Stimulated activated memory B cell treated with anti-CD40 and anti-IgM and Interleukin-4, amounts not matched to agents 10 μg/mL and 1 μg/mL and 100 μg/mL, for 72 hours (primary cell): ENCODE data around the gene LAPTM5.

Experiments
- ATAC-seq: fragments of 150-1000 bp; cut with Tn5 transposase; 2 replicates; pipeline ENCODE4 v1.10.0; 2021
- H3K27ac Mint-ChIP-seq: one replicate; pipeline ENCODE4 v1.8.0; 2022; ENCODE audit warnings: mild to moderate bottlenecking, mixed read lengths
- H3K27me3 Mint-ChIP-seq: one replicate; pipeline ENCODE4 v1.8.0; 2022; ENCODE audit warnings: mixed read lengths
- H3K36me3 Mint-ChIP-seq: one replicate; pipeline ENCODE4 v1.8.0; 2022; ENCODE audit warnings: mixed read lengths
- H3K4me1 Mint-ChIP-seq: one replicate; pipeline ENCODE4 v1.8.0; 2022; ENCODE audit warnings: mixed read lengths
- H3K4me3 Mint-ChIP-seq: one replicate; pipeline ENCODE4 v1.8.0; 2022; ENCODE audit warnings: mild to moderate bottlenecking, moderate library complexity, mixed read lengths
- H3K9me3 Mint-ChIP-seq: one replicate; pipeline ENCODE4 v1.8.0; 2022; ENCODE audit warnings: mixed read lengths

Gene LAPTM5

DNA sequence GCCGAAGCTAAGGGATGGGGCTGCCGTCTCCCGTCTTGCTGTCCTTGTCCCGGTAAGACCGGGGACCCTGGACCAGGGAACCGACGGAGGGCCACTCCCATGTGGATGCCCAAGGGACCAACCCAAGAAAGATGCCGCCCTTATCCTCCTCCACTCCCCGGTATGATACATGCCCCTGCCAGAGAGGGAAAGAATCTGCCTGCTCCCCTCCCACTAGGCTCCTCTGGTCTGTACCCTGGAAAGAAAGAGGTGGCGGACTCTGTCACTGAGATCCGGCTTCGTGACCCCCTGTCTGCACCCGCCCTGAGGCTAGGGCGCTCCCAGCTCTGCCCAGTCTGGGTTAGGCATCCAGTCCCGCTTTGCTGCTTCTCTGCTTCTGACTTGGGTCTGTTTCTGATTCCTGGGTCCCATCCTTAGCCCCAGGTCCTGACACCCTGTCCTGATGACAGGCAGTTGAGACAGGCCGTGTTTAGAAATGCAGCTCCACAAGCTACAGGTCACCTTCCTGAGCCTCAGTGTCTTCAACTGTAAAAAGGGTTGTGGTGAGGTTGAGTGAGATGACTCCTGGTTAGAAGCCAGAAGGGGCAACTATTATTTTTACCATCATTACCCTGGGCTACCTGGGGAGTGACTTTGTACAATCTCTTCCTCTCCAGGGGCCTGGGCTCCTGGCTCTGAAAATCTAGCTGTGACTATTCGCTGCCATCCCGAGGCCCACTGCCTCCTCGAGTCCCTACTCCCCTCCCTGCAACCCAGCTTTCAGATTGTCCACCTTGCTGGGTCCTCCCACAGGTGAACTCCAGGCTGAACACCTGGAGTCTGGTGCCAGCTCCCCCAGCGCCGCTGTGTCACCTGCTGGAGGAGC is 37.9 kb downstream of the LAPTM5 start:
- Mint-ChIP-seq H3K9me3 (peaks cover 3% of the 10 kb centered on the region), H3K4me3 (peak overlapping the region; percentile 97), H3K4me1 (peaks cover 53% of the 10 kb centered on the region), H3K36me3 (no peaks in the 10 kb centered on the region), H3K27ac (peak overlapping the region; percentile 97), H3K27me3 (no peaks in the 10 kb centered on the region)
- no peak for ATAC-seq

- Mint-ChIP-seq H3K36me3 (no peaks in the 10 kb centered on the region), H3K27ac (peak overlapping the region; percentile 97), H3K4me1 (peaks cover 49% of the 10 kb centered on the region), H3K27me3 (no peaks in the 10 kb centered on the region), H3K4me3 (peak overlapping the region; percentile 97), H3K9me3 (peaks cover 3% of the 10 kb centered on the region)
- ATAC-seq, result peak; percentile 87
These were observed 38.8 kb downstream of the LAPTM5 start for GRCh38 chr1:30718636-30719405.

DNA sequence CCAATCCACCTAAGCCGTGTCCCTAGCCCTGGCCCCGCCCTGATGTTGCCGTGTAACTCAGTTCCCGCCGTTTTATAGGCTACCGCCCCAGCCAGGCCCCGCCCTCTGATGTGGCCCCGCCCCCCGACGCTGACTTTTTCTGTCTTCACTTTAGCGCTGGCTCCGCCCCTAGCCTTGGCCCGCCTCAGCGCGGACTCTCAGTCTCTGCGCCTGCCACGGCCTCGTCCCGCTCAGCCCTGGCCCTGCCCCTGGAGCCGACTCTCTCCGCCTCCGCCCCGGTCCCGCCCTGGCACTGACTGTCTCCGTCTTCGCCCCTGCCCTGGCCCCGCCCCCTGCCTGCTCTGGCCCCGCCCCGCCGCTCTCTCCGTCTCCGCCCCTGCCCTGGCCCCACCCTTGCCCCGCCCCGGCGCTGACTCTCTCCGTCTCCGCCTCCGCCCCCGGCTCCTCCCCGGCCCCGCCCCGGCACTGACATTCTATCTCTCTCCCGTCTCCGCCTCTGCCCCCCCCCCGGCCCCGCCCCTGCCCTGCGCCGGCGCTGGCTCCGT is 39.4 kb downstream of the LAPTM5 start:
- H3K4me1 Mint-ChIP-seq, result peaks cover 43% of the 10 kb centered on the region
- H3K36me3 Mint-ChIP-seq, result no peaks in the 10 kb centered on the region
- peak; percentile 94 for ATAC-seq
- peak overlapping the region; percentile 97 for H3K27ac Mint-ChIP-seq
- peak overlapping the region; percentile 84 for H3K4me3 Mint-ChIP-seq
- peaks cover 5% of the 10 kb centered on the region for H3K27me3 Mint-ChIP-seq
- H3K9me3 Mint-ChIP-seq, result peaks cover 3% of the 10 kb centered on the region

- ATAC-seq, result no peak
- Mint-ChIP-seq H3K4me1 (peaks cover 31% of the 10 kb centered on the region), H3K27me3 (peaks cover 20% of the 10 kb centered on the region), H3K4me3 (no peak overlapping the region), H3K27ac (no peak overlapping the region), H3K9me3 (peaks cover 3% of the 10 kb centered on the region), H3K36me3 (no peaks in the 10 kb centered on the region)
These were observed 40.9 kb downstream of the LAPTM5 start for GRCh38 chr1:30716646-30717045.

- Mint-ChIP-seq H3K4me3 (no peak overlapping the region), H3K27me3 (peaks cover 28% of the 10 kb centered on the region), H3K4me1 (peaks cover 25% of the 10 kb centered on the region), H3K36me3 (no peaks in the 10 kb centered on the region), H3K27ac (no peak overlapping the region), H3K9me3 (peaks cover 3% of the 10 kb centered on the region)
- no peak for ATAC-seq
These were observed 41.7 kb downstream of the LAPTM5 start for GRCh38 chr1:30715886-30716285.

DNA sequence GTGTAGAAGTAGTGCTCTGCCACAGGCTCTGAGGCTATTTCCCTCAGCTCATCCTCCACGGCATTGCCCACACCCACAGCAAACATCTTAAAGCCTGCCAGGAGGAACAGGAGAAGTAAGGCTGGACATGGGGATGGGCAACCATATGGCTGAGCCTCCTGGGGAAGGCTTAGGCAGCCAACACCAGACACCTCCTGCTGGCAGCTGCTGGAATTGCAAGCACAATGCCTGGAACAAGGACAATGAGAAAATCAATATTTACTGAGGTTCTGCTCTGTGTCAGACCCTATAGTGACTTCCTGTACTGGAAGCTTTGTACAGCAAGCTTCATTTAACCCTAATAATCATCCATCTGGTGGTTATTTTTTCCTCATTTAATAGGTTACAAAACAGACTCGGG is 42.4 kb downstream of the LAPTM5 start:
- Mint-ChIP-seq H3K27ac (no peak overlapping the region), H3K4me1 (peaks cover 18% of the 10 kb centered on the region), H3K9me3 (peaks cover 3% of the 10 kb centered on the region), H3K27me3 (peaks cover 28% of the 10 kb centered on the region), H3K36me3 (no peaks in the 10 kb centered on the region), H3K4me3 (no peak overlapping the region)
- no peak for ATAC-seq

- Mint-ChIP-seq H3K36me3 (no peaks in the 10 kb centered on the region), H3K27ac (no peak overlapping the region), H3K9me3 (peaks cover 3% of the 10 kb centered on the region), H3K4me1 (peaks cover 12% of the 10 kb centered on the region), H3K4me3 (no peak overlapping the region), H3K27me3 (peaks cover 28% of the 10 kb centered on the region)
- no peak for ATAC-seq
These were observed 43.0 kb downstream of the LAPTM5 start for GRCh38 chr1:30714536-30715090.

GRCh38 chr1:30714025-30714424 is 43.5 kb downstream of the LAPTM5 start:
- Mint-ChIP-seq H3K4me1 (peaks cover 6% of the 10 kb centered on the region), H3K36me3 (no peaks in the 10 kb centered on the region), H3K9me3 (peaks cover 3% of the 10 kb centered on the region), H3K27ac (no peak overlapping the region), H3K27me3 (peaks cover 34% of the 10 kb centered on the region), H3K4me3 (no peak overlapping the region)
- ATAC-seq, result no peak

GRCh38 chr1:30713311-30713710 is 44.3 kb downstream of the LAPTM5 start:
- Mint-ChIP-seq H3K4me3 (no peak overlapping the region), H3K4me1 (peaks cover 10% of the 10 kb centered on the region), H3K9me3 (peaks cover 3% of the 10 kb centered on the region), H3K27me3 (peaks cover 41% of the 10 kb centered on the region), H3K27ac (no peak overlapping the region), H3K36me3 (no peaks in the 10 kb centered on the region)
- no peak for ATAC-seq

GRCh38 chr1:30712583-30712982 is 45.0 kb downstream of the LAPTM5 start:
- H3K4me3 Mint-ChIP-seq, result no peak overlapping the region

GRCh38 chr1:30710407-30710806 is 47.2 kb downstream of the LAPTM5 start:
- Mint-ChIP-seq H3K27ac (no peak overlapping the region), H3K4me1 (peaks cover 8% of the 10 kb centered on the region), H3K27me3 (peaks cover 57% of the 10 kb centered on the region), H3K4me3 (no peak overlapping the region), H3K9me3 (peaks cover 3% of the 10 kb centered on the region), H3K36me3 (no peaks in the 10 kb centered on the region)
- no peak for ATAC-seq

More at GRCh38 chr1:30712583-30712982, 45.0 kb downstream of the LAPTM5 start:
- H3K4me1 Mint-ChIP-seq, result peaks cover 9% of the 10 kb centered on the region
- H3K36me3 Mint-ChIP-seq, result no peaks in the 10 kb centered on the region
- H3K9me3 Mint-ChIP-seq, result peaks cover 3% of the 10 kb centered on the region
- ATAC-seq, result no peak
- peaks cover 48% of the 10 kb centered on the region for H3K27me3 Mint-ChIP-seq
- H3K27ac Mint-ChIP-seq, result no peak overlapping the region

- no peak for ATAC-seq
- H3K27ac Mint-ChIP-seq, result no peak overlapping the region
- H3K36me3 Mint-ChIP-seq, result no peaks in the 10 kb centered on the region
- peaks cover 64% of the 10 kb centered on the region for H3K27me3 Mint-ChIP-seq
- H3K9me3 Mint-ChIP-seq, result no peaks in the 10 kb centered on the region
- H3K4me3 Mint-ChIP-seq, result no peak overlapping the region
- H3K4me1 Mint-ChIP-seq, result peaks cover 8% of the 10 kb centered on the region
These were observed 49.2 kb downstream of the LAPTM5 start for GRCh38 chr1:30708361-30708728.

- peak; percentile 74 for ATAC-seq
- no peaks in the 10 kb centered on the region for H3K9me3 Mint-ChIP-seq
- peaks cover 8% of the 10 kb centered on the region for H3K4me1 Mint-ChIP-seq
- no peaks in the 10 kb centered on the region for H3K36me3 Mint-ChIP-seq
- H3K27ac Mint-ChIP-seq, result no peak overlapping the region
- no peak overlapping the region for H3K4me3 Mint-ChIP-seq
- peaks cover 57% of the 10 kb centered on the region for H3K27me3 Mint-ChIP-seq
These were observed 49.9 kb downstream of the LAPTM5 start for GRCh38 chr1:30707412-30708360.

DNA sequence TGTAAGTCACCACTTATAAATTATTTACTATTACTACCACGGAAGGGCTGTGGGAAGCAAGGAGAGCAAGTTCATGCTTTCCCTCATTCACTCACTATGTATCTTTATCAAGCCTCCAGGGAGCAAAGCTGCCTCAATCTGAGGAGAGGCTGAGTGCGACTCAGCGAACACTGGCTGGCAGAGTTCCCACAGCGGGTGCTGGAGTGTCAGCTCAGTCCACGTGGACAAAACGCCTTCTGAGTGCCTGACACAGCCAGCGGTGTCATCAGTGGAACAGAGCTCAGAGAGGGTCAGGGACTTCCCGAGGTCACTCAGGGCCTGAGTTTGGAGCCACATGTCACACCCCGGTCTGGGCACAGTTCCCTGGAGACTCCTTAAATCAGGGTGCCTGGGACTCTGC is 51.0 kb downstream of the LAPTM5 start:
- Mint-ChIP-seq H3K4me3 (no peak overlapping the region), H3K36me3 (no peaks in the 10 kb centered on the region), H3K9me3 (no peaks in the 10 kb centered on the region), H3K27me3 (peaks cover 45% of the 10 kb centered on the region), H3K27ac (no peak overlapping the region), H3K4me1 (peaks cover 8% of the 10 kb centered on the region)
- no peak for ATAC-seq
